Thoracic aorta (tissue), 2 donors: ENCODE measurements around the gene USP28. TPM values are rescaled to one million over a fixed set of nuclear protein-coding genes. Genes with fewer than 3 reads are reported as not detected.
A peak's percentile ranks its signal among the peaks of the same experiment; 100 is the strongest.
"Not testable (repeated sequence)": the region's sequence is repeated elsewhere in the genome, so short reads cannot be mapped to it uniquely, and the experiment has no call there.

Source experiments
- ATAC-seq: fragments of 150-250 bp; one replicate; pipeline ENCODE4 v1.8.0; 2017; ENCODE audit warnings: low read depth; ENCODE audit not compliant: insufficient number of reproducible peaks, low FRiP score
- DNase-seq: peaks from one replicate; pipeline ENCODE4 v3.0.0-alpha.2; 2020; ENCODE audit warnings: low spot score
- H3K27ac ChIP-seq, 2 donors: fragments of 200-600 bp; sonication (generic); 1 replicate in 1 of 2; 2 replicates in 1 of 2; pipeline ENCODE4 v1.5.1; 2016; ENCODE audit warnings: mild to moderate bottlenecking in 2 of 2, moderate library complexity in 2 of 2
- H3K27me3 ChIP-seq: fragments of 200-600 bp; sonication (generic); replicated peaks from 2 replicates; pipeline ENCODE4 v1.6.0; 2016; ENCODE audit warnings: mild to moderate bottlenecking; ENCODE audit not compliant: insufficient read depth
- H3K36me3 ChIP-seq: fragments of 200-600 bp; sonication (generic); one replicate; pipeline ENCODE4 v1.5.1; 2016
- H3K4me1 ChIP-seq, 2 donors: fragments of 200-600 bp; sonication (generic); 1 replicate in 1 of 2; 2 replicates in 1 of 2; pipeline versions ENCODE4 v1.5.1 to v1.6.0; 2016; ENCODE audit warnings: low read depth in 2 of 2, mild to moderate bottlenecking in 1 of 2; ENCODE audit not compliant: control insufficient read depth in 1 of 2
- H3K4me3 ChIP-seq: fragments of 200-600 bp; sonication (generic); 2 replicates; pipeline ENCODE4 v1.5.1; 2016; ENCODE audit warnings: mild to moderate bottlenecking
- H3K9me3 ChIP-seq: fragments of 200-600 bp; sonication (generic); 2 replicates; pipeline ENCODE4 v1.5.1; 2016
- total RNA-seq, 2 donors: library from RNA; depleted of rRNA; stranded (reverse); fragments of >200 nt; gene quantifications; one replicate each; pipeline versions ENCODE4 v1.1.0 to v1.2.3, GENCODE V29; 2016
- TF ChIP-seq, protein P1 (sequence below): fragments of 200-600 bp; sonication (generic); IDR thresholded peaks from one replicate; pipeline ENCODE4 v1.5.1; 2019; ENCODE audit warnings: antibody characterized with exemption

Gene USP28, protein sequence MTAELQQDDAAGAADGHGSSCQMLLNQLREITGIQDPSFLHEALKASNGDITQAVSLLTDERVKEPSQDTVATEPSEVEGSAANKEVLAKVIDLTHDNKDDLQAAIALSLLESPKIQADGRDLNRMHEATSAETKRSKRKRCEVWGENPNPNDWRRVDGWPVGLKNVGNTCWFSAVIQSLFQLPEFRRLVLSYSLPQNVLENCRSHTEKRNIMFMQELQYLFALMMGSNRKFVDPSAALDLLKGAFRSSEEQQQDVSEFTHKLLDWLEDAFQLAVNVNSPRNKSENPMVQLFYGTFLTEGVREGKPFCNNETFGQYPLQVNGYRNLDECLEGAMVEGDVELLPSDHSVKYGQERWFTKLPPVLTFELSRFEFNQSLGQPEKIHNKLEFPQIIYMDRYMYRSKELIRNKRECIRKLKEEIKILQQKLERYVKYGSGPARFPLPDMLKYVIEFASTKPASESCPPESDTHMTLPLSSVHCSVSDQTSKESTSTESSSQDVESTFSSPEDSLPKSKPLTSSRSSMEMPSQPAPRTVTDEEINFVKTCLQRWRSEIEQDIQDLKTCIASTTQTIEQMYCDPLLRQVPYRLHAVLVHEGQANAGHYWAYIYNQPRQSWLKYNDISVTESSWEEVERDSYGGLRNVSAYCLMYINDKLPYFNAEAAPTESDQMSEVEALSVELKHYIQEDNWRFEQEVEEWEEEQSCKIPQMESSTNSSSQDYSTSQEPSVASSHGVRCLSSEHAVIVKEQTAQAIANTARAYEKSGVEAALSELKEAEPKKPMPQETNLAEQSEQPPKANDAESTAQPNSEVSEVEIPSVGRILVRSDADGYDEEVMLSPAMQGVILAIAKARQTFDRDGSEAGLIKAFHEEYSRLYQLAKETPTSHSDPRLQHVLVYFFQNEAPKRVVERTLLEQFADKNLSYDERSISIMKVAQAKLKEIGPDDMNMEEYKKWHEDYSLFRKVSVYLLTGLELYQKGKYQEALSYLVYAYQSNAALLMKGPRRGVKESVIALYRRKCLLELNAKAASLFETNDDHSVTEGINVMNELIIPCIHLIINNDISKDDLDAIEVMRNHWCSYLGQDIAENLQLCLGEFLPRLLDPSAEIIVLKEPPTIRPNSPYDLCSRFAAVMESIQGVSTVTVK
- 10 to 100 TPM; 16.7 to 42.2 TPM for total RNA-seq

- Histone ChIP-seq H3K36me3 (no peaks in the 10 kb centered on the region), H3K4me1 (peaks cover 5 to 39% of the 10 kb centered on the region in 2 donors), H3K27ac (peak within 1 kb of the TSS; percentile 90 to 91), H3K4me3 (peak within 1 kb of the TSS; percentile 78), H3K27me3 (no peaks in the 10 kb centered on the region), H3K9me3 (no peaks in the 10 kb centered on the region)
- ATAC-seq (peak; percentile 84), DNase-seq (peak; percentile 85)
- TF ChIP-seq, protein P1, sequence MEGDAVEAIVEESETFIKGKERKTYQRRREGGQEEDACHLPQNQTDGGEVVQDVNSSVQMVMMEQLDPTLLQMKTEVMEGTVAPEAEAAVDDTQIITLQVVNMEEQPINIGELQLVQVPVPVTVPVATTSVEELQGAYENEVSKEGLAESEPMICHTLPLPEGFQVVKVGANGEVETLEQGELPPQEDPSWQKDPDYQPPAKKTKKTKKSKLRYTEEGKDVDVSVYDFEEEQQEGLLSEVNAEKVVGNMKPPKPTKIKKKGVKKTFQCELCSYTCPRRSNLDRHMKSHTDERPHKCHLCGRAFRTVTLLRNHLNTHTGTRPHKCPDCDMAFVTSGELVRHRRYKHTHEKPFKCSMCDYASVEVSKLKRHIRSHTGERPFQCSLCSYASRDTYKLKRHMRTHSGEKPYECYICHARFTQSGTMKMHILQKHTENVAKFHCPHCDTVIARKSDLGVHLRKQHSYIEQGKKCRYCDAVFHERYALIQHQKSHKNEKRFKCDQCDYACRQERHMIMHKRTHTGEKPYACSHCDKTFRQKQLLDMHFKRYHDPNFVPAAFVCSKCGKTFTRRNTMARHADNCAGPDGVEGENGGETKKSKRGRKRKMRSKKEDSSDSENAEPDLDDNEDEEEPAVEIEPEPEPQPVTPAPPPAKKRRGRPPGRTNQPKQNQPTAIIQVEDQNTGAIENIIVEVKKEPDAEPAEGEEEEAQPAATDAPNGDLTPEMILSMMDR: no peak
Observed at GRCh38 chr11:113875234-113876073, at the start of gene USP28. USP28 (minus strand) TSS chr11:113875572; CDS start chr11:113875501, 71 bp downstream.

- no peaks in the 10 kb centered on the region for H3K36me3 ChIP-seq
- H3K9me3 ChIP-seq: no peaks in the 10 kb centered on the region
- H3K4me3 ChIP-seq: no peak overlapping the region
Observed at GRCh38 chr11:113923572-113923971, 48.2 kb upstream of the USP28 start.

DNA sequence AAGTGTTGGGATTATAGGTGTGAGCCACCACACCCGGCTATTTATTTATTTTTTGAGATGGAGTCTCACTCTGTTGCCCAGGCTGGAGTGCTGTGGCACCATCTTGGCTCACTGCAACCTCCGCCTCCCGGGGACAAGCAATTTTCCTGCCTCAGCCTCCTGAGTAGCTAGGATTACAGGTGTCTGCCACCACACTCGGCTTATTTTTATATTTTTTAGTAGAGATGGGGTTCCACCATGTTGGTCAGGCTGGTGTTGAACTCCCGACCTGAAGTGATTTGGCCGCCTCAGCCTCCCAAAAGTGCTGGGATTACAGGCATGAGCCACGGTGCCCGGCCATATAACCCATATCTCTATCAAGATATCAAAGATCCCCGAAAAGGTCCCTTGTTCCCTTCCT is 36.1 kb upstream of the USP28 start:
- not testable (repeated sequence) for H3K4me3 ChIP-seq, H3K27me3 ChIP-seq, ATAC-seq, DNase-seq, H3K9me3 ChIP-seq, H3K27ac ChIP-seq, H3K4me1 ChIP-seq, H3K36me3 ChIP-seq

More at GRCh38 chr11:113923572-113923971, 48.2 kb upstream of the USP28 start:
- no peaks in the 10 kb centered on the region for H3K4me1 ChIP-seq
- H3K27ac ChIP-seq: no peak overlapping the region
- TF ChIP-seq, protein P1: no peak
- no peak for ATAC-seq
- DNase-seq: no peak
- H3K27me3 ChIP-seq: no peaks in the 10 kb centered on the region

DNA sequence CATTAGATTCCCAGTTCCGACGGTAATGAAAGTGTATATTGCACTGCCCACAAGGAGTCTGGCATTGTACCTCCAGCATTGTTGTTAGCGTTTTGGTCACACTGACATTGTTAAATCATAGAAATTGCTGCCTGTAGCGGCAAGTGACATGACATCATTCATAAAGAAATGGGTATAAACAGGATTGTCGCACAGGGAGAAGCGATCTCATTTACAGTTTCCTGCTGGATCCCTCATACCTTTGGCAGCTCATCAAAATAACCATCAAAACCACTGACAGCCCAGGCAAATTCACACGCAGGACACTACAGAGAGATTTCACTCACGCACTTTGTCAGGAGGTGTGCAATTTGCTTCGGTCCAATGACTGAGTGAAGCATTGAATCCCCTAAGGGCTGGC is 32.7 kb upstream of the USP28 start:
- no peaks in the 10 kb centered on the region for H3K27me3 ChIP-seq
- TF ChIP-seq, protein P1: no peak
- H3K9me3 ChIP-seq: no peaks in the 10 kb centered on the region
- no peaks in the 10 kb centered on the region for H3K4me1 ChIP-seq
- no peak for DNase-seq
- H3K4me3 ChIP-seq: no peak overlapping the region
- ATAC-seq: no peak
- H3K27ac ChIP-seq: no peak overlapping the region
- no peaks in the 10 kb centered on the region for H3K36me3 ChIP-seq

GRCh38 chr11:113907681-113908080 is 32.3 kb upstream of the USP28 start:
- no peaks in the 10 kb centered on the region for H3K4me1 ChIP-seq
- ATAC-seq: no peak

More at GRCh38 chr11:113907681-113908080, 32.3 kb upstream of the USP28 start:
- no peaks in the 10 kb centered on the region for H3K9me3 ChIP-seq
- DNase-seq: no peak
- H3K4me3 ChIP-seq: no peak overlapping the region
- H3K27me3 ChIP-seq: no peaks in the 10 kb centered on the region
- no peaks in the 10 kb centered on the region for H3K36me3 ChIP-seq
- TF ChIP-seq, protein P1: no peak
- no peak overlapping the region for H3K27ac ChIP-seq
